Mucosa of rectum (tissue), 2 donors: ENCODE results near the gene GZMM.
A peak's percentile ranks its signal among the peaks of the same experiment; 100 is the strongest.

Experiments
- H3K27ac ChIP-seq, 2 donors: one replicate each; pipeline ENCODE4 v1.7.0; 2013; ENCODE audit warnings: inconsistent platforms in 2 of 2, low read depth in 2 of 2, low read length in 2 of 2
- H3K27me3 ChIP-seq, 2 donors: one replicate each; pipeline ENCODE4 v1.7.0; 2013; ENCODE audit warnings: low read length in 2 of 2; ENCODE audit not compliant: control insufficient read depth in 2 of 2, insufficient read depth in 2 of 2
- H3K36me3 ChIP-seq, 2 donors: one replicate each; pipeline ENCODE4 v1.7.0; 2013; ENCODE audit warnings: low read length in 2 of 2; ENCODE audit not compliant: control insufficient read depth in 2 of 2, insufficient read depth in 2 of 2
- H3K4me1 ChIP-seq, 2 donors: one replicate each; pipeline ENCODE4 v1.7.0; 2013; ENCODE audit warnings: low read length in 2 of 2, mild to moderate bottlenecking in 1 of 2; ENCODE audit not compliant: control insufficient read depth in 2 of 2, insufficient read depth in 2 of 2
- H3K4me3 ChIP-seq, 2 donors: one replicate each; pipeline ENCODE4 v1.7.0; 2013; ENCODE audit warnings: low read length in 2 of 2
- H3K9ac ChIP-seq, 2 donors: one replicate each; pipeline ENCODE4 v1.7.0; 2013; ENCODE audit warnings: low read length in 2 of 2, low read depth in 1 of 2, mild to moderate bottlenecking in 1 of 2
- H3K9me3 ChIP-seq, 2 donors: one replicate each; pipeline ENCODE4 v1.7.0; 2013; ENCODE audit warnings: low read length in 2 of 2; ENCODE audit not compliant: control insufficient read depth in 2 of 2
- donor health status: healthy.
- donor health status: Normal muscosa, but diverticular disease.

The GZMM gene

DNA sequence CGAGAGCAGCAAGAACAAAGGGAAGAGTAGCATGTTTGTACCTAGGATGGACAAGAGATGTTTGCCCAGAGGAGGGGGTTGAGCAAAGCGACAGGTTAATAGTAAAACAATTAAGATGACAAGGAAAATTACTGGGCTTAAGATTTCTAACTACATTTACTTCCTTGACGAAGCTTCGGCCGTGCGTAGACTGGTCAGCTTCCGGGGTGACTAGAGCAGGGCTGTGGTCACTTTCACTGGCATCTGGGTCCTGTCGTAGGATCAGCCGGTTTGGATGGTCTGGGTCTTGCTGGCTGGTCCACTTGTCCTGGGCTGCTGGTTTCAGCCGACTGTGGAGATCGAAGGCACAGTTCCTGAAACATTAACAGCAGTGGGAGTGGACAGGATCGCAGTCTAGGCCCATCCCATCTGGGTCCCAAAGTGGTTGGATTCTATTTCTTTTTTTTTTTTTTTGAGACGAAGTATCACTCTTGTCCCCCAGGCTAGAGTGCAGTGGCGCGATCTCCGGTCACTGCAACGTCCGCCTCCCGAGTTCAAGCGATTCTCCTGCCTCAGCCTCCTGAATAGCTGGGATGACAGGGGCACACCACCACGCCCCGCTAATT lies 23.5 kb downstream of the GZMM start:
- Histone ChIP-seq H3K4me1 (peaks cover 7 to 10% of the 10 kb centered on the region in 2 donors), H3K27ac (peak overlapping the region in 1 of 2 donors; percentile 28), H3K27me3 (no peaks in the 10 kb centered on the region), H3K4me3 (no peak overlapping the region), H3K9ac (no peak overlapping the region), H3K36me3 (no peaks in the 10 kb centered on the region), H3K9me3 (no peaks in the 10 kb centered on the region)

- Histone ChIP-seq H3K4me1 (peaks cover 22 to 26% of the 10 kb centered on the region in 2 donors), H3K4me3 (no peak overlapping the region), H3K27me3 (no peaks in the 10 kb centered on the region), H3K9ac (no peak overlapping the region), H3K27ac (peak overlapping the region in 1 of 2 donors; percentile 23), H3K36me3 (no peaks in the 10 kb centered on the region), H3K9me3 (no peaks in the 10 kb centered on the region)
Measured at GRCh38 chr19:570251-570686, 26.4 kb downstream of the GZMM start.

GRCh38 chr19:570937-571565 lies 27.2 kb downstream of the GZMM start:
- peaks cover 27 to 28% of the 10 kb centered on the region in 2 donors for H3K4me1 ChIP-seq
- no peaks in the 10 kb centered on the region for H3K9me3 ChIP-seq
- peak overlapping the region; percentile 62 to 82 for H3K4me3 ChIP-seq
- H3K27me3 ChIP-seq, result no peaks in the 10 kb centered on the region
- peak overlapping the region; percentile 92 for H3K27ac ChIP-seq
- H3K36me3 ChIP-seq, result peaks cover 0 to 2% of the 10 kb centered on the region in 2 donors
- peak overlapping the region; percentile 61 to 87 for H3K9ac ChIP-seq

DNA sequence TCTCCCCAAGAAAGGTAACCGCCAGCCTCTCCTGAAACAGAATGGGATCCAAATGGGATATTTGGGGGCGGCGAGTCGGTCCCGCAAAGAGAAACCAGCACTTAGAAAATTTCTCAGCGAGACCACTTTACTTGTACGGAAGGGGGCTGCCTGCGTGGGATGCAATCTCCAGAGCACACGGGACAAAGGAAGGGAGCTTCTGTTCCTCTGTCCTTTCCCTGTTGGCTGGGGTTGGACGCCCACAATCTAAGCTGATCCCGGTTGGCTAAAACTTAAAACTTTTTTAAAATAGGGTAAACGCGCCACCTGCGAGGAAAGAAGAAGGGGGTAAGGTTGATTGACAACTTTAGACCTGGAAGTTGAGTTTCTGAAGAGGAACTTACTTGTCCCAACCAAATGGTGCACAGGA lies 27.7 kb downstream of the GZMM start:
- H3K36me3 ChIP-seq, result peaks cover 0 to 3% of the 10 kb centered on the region in 2 donors
- no peaks in the 10 kb centered on the region for H3K9me3 ChIP-seq
- peaks cover 29% of the 10 kb centered on the region in 2 donors for H3K4me1 ChIP-seq
- peak overlapping the region; percentile 61 to 87 for H3K9ac ChIP-seq
- no peaks in the 10 kb centered on the region for H3K27me3 ChIP-seq
- H3K27ac ChIP-seq, result peak overlapping the region; percentile 92
- H3K4me3 ChIP-seq, result peak overlapping the region; percentile 62 to 82

- Histone ChIP-seq H3K36me3 (peaks cover 2 to 7% of the 10 kb centered on the region in 2 donors), H3K9me3 (no peaks in the 10 kb centered on the region), H3K9ac (peak within 1 kb of the TSS; percentile 93 to 96), H3K27me3 (no peaks in the 10 kb centered on the region), H3K4me3 (peak within 1 kb of the TSS; percentile 86 to 91), H3K4me1 (peaks cover 29% of the 10 kb centered on the region in 2 donors), H3K27ac (peak within 1 kb of the TSS; percentile 92)
Measured at GRCh38 chr19:572140-572742, 28.4 kb downstream of the GZMM start, which contains the start of gene BSG. TSS of gene BSG (plus strand) at chr19:572596. CDS start at chr19:572635, 39 bp downstream.

DNA sequence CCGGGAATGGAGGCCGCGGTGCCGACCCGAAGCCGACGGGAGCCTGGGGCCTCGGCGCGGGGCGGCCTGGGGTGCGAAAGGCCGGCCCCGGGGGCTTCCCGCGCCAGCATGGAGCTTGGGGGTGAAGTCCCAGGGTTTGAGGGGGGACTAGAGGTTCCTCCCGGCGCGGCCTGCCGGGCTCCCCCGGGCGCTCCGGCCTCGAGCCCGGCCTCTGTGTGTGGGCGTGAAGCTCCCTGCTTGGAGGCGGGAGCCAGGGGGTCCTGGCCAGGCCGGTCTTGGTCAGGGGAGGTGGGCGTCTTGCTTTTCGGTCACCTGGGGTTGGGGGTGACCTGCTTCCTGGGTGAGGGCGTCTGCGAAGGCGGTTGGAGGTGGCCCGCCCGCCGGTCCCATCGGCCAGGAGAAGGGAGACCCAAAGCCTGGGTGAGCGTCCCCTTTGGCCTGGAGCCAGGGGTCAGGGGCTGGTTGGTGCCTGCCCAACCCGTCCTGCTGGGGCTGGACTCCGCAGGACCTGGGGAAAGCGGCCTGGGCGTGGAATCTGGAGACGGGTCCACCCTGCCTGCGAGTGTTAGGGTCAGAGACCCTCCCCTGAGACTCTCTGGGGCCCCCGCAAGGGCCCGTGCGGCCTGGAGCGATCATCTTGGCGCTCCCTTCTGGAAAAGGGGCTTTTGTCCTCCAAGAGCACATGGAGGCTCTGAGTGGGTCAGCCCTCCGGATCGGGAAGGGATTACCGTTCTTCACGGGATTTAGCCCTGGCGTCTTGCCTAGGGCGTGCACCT lies 29.1 kb downstream of the GZMM start:
- peak overlapping the region; percentile 93 to 96 for H3K9ac ChIP-seq
- peaks cover 29% of the 10 kb centered on the region in 2 donors for H3K4me1 ChIP-seq
- no peaks in the 10 kb centered on the region for H3K9me3 ChIP-seq
- H3K27ac ChIP-seq, result peak overlapping the region; percentile 88 to 92
- peaks cover 2 to 9% of the 10 kb centered on the region in 2 donors for H3K36me3 ChIP-seq
- H3K4me3 ChIP-seq, result peak overlapping the region; percentile 86 to 91
- no peaks in the 10 kb centered on the region for H3K27me3 ChIP-seq

GRCh38 chr19:573519-573825 lies 29.6 kb downstream of the GZMM start:
- H3K4me1 ChIP-seq, result peaks cover 29% of the 10 kb centered on the region in 2 donors

GRCh38 chr19:574658-575526 lies 31.0 kb downstream of the GZMM start:
- H3K27me3 ChIP-seq, result no peaks in the 10 kb centered on the region
- no peaks in the 10 kb centered on the region for H3K9me3 ChIP-seq
- H3K4me1 ChIP-seq, result peaks cover 29% of the 10 kb centered on the region in 2 donors
- H3K4me3 ChIP-seq, result peak overlapping the region; percentile 43 to 71
- peak overlapping the region in 1 of 2 donors; percentile 23 for H3K27ac ChIP-seq
- peaks cover 7 to 9% of the 10 kb centered on the region in 2 donors for H3K36me3 ChIP-seq
- H3K9ac ChIP-seq, result peak overlapping the region; percentile 5 to 32

More at GRCh38 chr19:573519-573825, 29.6 kb downstream of the GZMM start:
- H3K9me3 ChIP-seq, result no peaks in the 10 kb centered on the region
- peak overlapping the region; percentile 88 to 92 for H3K27ac ChIP-seq
- peak overlapping the region; percentile 93 to 96 for H3K9ac ChIP-seq
- H3K27me3 ChIP-seq, result no peaks in the 10 kb centered on the region
- H3K36me3 ChIP-seq, result peaks cover 2 to 9% of the 10 kb centered on the region in 2 donors
- H3K4me3 ChIP-seq, result peak overlapping the region; percentile 86 to 91
